WTC11 (cell line): Measurements from ENCODE around the gene KLHL12. TPM values are rescaled to one million over a fixed set of nuclear protein-coding genes. Genes with fewer than 3 reads are reported as not detected.
A peak's percentile ranks its signal among the peaks of the same experiment; 100 is the strongest.

ENCODE experiments used
- ATAC-seq: fragments of 200-7000 bp; cut with Tn5 transposase; 2 replicates; pipeline ENCODE4 v1.10.0; 2021; ENCODE audit warnings: mild to moderate bottlenecking, moderate library complexity
- CTCF ChIA-PET: fragments of 300-600 bp; sonication (Branson Sonifier 250); formaldehyde crosslinking; loops from one replicate; lab custom pipeline; 2021; ENCODE audit warnings: antibody characterized with exemption; lab: Charles Lee
- POLR2A ChIA-PET: fragments of 350-600 bp; sonication (Branson Sonifier 250); formaldehyde crosslinking; loops from one replicate; lab custom pipeline; 2021; ENCODE audit warnings: antibody characterized with exemption; lab: Charles Lee
- DNase-seq: peaks from one replicate; pipeline ENCODE4 v3.0.0; 2021; ENCODE audit warnings: low spot score
- H3K27ac Mint-ChIP-seq: 2 replicates; pipeline ENCODE4 v1.8.0; 2021; ENCODE audit warnings: mixed read lengths
- H3K27me3 Mint-ChIP-seq: 2 replicates; pipeline ENCODE4 v1.8.0; 2021; ENCODE audit warnings: low read depth, mild to moderate bottlenecking, moderate library complexity, mixed read lengths
- H3K36me3 Mint-ChIP-seq: 2 replicates; pipeline ENCODE4 v1.8.0; 2021; ENCODE audit warnings: mixed read lengths
- H3K4me1 Mint-ChIP-seq: 2 replicates; pipeline ENCODE4 v1.8.0; 2022; ENCODE audit warnings: mixed read lengths
- H3K4me3 Mint-ChIP-seq: 2 replicates; pipeline ENCODE4 v1.8.0; 2021; ENCODE audit warnings: mild to moderate bottlenecking, moderate library complexity, mixed read lengths
- H3K9me3 Mint-ChIP-seq: 2 replicates; pipeline ENCODE4 v1.8.0; 2021; ENCODE audit warnings: mixed read lengths
- CREM ChIP-seq: sonication (generic); formaldehyde crosslinking; IDR thresholded peaks from 2 replicates; pipeline ENCODE4 v1.8.1; 2022; ENCODE audit warnings: mild to moderate bottlenecking, missing genetic modification reagents, moderate library complexity
- FOXJ3 ChIP-seq: sonication (generic); formaldehyde crosslinking; IDR thresholded peaks from 2 replicates; pipeline ENCODE4 v1.9.0; 2021; ENCODE audit warnings: missing genetic modification reagents, mild to moderate bottlenecking, borderline replicate concordance
- GRHL2 ChIP-seq: fragments of 250-450 bp; sonication (Bioruptor Pico); IDR thresholded peaks from 2 replicates; pipeline ENCODE4 v1.8.0; 2022; ENCODE audit warnings: mild to moderate bottlenecking, moderate library complexity; ENCODE audit not compliant: insufficient replicate concordance, severe bottlenecking
- NR1H2 ChIP-seq: sonication (generic); formaldehyde crosslinking; IDR thresholded peaks from 2 replicates; pipeline ENCODE4 v1.9.0; 2021; ENCODE audit warnings: mild to moderate bottlenecking, moderate library complexity, missing genetic modification reagents
- NR2C2 ChIP-seq: sonication (generic); formaldehyde crosslinking; IDR thresholded peaks from 2 replicates; pipeline ENCODE4 v1.8.0; 2022; ENCODE audit warnings: mild to moderate bottlenecking, missing genetic modification reagents
- TEAD1 ChIP-seq: sonication (generic); formaldehyde crosslinking; IDR thresholded peaks from 2 replicates; pipeline ENCODE4 v1.8.0; 2022; ENCODE audit warnings: mild to moderate bottlenecking, missing genetic modification reagents
- TEAD4 ChIP-seq: sonication (generic); formaldehyde crosslinking; IDR thresholded peaks from 2 replicates; pipeline ENCODE4 v1.8.0; 2022; ENCODE audit warnings: mild to moderate bottlenecking, missing genetic modification reagents
- ZNF317 ChIP-seq: sonication (generic); formaldehyde crosslinking; IDR thresholded peaks from 2 replicates; pipeline ENCODE4 v1.8.1; 2023; ENCODE audit warnings: low read depth, mild to moderate bottlenecking, moderate library complexity, missing genetic modification reagents, borderline replicate concordance
- ZNF671 ChIP-seq: fragments of 250-450 bp; sonication (Bioruptor Pico); IDR thresholded peaks from 2 replicates; pipeline ENCODE4 v1.8.0; 2021; ENCODE audit warnings: mild to moderate bottlenecking
- total RNA-seq: library from RNA; stranded (reverse); gene quantifications from 3 replicates; pipeline ENCODE4 v1.2.3, GENCODE V29; 2021
- TF ChIP-seq, protein P1 (sequence below): sonication (generic); formaldehyde crosslinking; IDR thresholded peaks from 2 replicates; pipeline ENCODE4 v1.8.1; 2022; ENCODE audit warnings: mild to moderate bottlenecking, missing genetic modification reagents, moderate library complexity, borderline replicate concordance
- TF ChIP-seq, protein P2 (sequence below): fragments of 250-450 bp; sonication (Bioruptor Pico); IDR thresholded peaks from 2 replicates; pipeline ENCODE4 v1.9.0; 2021; ENCODE audit warnings: mild to moderate bottlenecking, borderline replicate concordance
- TF ChIP-seq, protein P3 (sequence below): sonication (generic); formaldehyde crosslinking; conservative IDR thresholded peaks from 2 replicates; pipeline ENCODE4 v1.8.1; 2022; ENCODE audit warnings: mild to moderate bottlenecking, missing genetic modification reagents
- TF ChIP-seq, protein P4 (sequence below): sonication (generic); formaldehyde crosslinking; IDR thresholded peaks from 2 replicates; pipeline ENCODE4 v1.8.0; 2022; ENCODE audit warnings: mild to moderate bottlenecking, missing genetic modification reagents
- TF ChIP-seq, protein P5 (sequence below): sonication (generic); formaldehyde crosslinking; IDR thresholded peaks from 2 replicates; pipeline ENCODE4 v1.8.0; 2023; ENCODE audit warnings: missing genetic modification reagents, mild to moderate bottlenecking, borderline replicate concordance
- TF ChIP-seq, protein P6 (sequence below): fragments of 200-600 bp; IDR thresholded peaks from 2 replicates; pipeline ENCODE4 v1.8.0; 2022; ENCODE audit warnings: antibody characterized with exemption

Gene KLHL12
- total RNA-seq, 1 experiment from 2014 or later = 29.6 TPM

DNA sequence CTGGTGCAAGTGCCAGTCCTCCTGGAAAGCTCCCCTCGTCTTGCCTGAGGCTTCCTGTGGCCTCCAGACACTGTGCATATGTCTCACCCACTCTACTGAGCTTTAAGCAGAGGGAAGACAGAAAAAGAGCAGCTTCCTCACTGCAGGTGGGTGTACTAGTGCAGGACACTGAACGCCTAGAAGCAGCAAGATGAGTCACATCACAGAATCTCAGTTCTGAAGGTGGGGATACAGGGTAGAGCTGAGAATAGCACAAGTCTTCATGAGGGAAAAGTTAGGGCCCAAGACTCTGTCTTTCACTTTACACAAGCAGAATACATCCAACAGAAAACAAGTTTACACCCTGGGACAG lies 78.9 kb downstream of the KLHL12 start:
- DNase-seq (no peak), ATAC-seq (no peak)
- Mint-ChIP-seq H3K27me3 (no peaks in the 10 kb centered on the region), H3K36me3 (peaks cover 13% of the 10 kb centered on the region), H3K27ac (no peak overlapping the region), H3K4me3 (no peak overlapping the region), H3K4me1 (peaks cover 15% of the 10 kb centered on the region; the same call in 1 of the 2 replicates), H3K9me3 (no peaks in the 10 kb centered on the region)
- ChIA-PET POLR2A (interaction anchor here (0.5 kb wide), 1 partner anchor 904 kb away, joined by 3 read pairs; no protein-coding TSS in a partner anchor), CTCF (interaction anchor here (1.0 kb wide), 1 partner anchor 39 kb away, joined by 5 read pairs; no protein-coding TSS in a partner anchor)
- TF ChIP-seq, protein P1, sequence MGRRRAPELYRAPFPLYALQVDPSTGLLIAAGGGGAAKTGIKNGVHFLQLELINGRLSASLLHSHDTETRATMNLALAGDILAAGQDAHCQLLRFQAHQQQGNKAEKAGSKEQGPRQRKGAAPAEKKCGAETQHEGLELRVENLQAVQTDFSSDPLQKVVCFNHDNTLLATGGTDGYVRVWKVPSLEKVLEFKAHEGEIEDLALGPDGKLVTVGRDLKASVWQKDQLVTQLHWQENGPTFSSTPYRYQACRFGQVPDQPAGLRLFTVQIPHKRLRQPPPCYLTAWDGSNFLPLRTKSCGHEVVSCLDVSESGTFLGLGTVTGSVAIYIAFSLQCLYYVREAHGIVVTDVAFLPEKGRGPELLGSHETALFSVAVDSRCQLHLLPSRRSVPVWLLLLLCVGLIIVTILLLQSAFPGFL (CRISPR knock-in tag) = no peak
- TF ChIP-seq, protein P2, sequence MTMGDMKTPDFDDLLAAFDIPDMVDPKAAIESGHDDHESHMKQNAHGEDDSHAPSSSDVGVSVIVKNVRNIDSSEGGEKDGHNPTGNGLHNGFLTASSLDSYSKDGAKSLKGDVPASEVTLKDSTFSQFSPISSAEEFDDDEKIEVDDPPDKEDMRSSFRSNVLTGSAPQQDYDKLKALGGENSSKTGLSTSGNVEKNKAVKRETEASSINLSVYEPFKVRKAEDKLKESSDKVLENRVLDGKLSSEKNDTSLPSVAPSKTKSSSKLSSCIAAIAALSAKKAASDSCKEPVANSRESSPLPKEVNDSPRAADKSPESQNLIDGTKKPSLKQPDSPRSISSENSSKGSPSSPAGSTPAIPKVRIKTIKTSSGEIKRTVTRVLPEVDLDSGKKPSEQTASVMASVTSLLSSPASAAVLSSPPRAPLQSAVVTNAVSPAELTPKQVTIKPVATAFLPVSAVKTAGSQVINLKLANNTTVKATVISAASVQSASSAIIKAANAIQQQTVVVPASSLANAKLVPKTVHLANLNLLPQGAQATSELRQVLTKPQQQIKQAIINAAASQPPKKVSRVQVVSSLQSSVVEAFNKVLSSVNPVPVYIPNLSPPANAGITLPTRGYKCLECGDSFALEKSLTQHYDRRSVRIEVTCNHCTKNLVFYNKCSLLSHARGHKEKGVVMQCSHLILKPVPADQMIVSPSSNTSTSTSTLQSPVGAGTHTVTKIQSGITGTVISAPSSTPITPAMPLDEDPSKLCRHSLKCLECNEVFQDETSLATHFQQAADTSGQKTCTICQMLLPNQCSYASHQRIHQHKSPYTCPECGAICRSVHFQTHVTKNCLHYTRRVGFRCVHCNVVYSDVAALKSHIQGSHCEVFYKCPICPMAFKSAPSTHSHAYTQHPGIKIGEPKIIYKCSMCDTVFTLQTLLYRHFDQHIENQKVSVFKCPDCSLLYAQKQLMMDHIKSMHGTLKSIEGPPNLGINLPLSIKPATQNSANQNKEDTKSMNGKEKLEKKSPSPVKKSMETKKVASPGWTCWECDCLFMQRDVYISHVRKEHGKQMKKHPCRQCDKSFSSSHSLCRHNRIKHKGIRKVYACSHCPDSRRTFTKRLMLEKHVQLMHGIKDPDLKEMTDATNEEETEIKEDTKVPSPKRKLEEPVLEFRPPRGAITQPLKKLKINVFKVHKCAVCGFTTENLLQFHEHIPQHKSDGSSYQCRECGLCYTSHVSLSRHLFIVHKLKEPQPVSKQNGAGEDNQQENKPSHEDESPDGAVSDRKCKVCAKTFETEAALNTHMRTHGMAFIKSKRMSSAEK = no peak
- TF ChIP-seq GRHL2 (CRISPR knock-in tag) = no peak

DNA sequence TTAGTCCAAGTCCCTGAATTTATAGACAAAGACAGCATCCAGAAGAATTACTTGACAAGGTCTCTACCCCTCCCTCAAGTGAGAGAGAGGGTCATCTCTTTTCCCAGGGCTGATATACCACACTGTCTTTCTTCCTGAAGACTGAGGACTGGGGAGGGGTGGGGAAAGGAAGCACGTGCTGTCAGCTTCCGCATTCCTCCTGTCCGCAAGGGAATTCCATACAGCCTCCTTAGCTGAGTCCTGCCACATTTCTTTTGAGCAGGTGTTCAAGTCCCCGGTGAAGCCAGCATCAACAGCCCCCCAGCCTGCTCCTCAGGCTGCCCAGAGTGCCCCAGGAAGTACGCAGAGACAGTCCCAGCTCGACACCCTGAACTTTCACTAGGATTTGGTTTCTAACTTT lies 82.1 kb downstream of the KLHL12 start:
- POLR2A ChIA-PET = interaction anchor here (1.0 to 1.8 kb wide), 3 partner anchors 11 to 37 kb away, joined by 3 to 5 read pairs (median 4); partner anchors contain the start of gene KDM5B
- DNase-seq = no peak
- no peaks in the 10 kb centered on the region for H3K27me3 Mint-ChIP-seq
- CTCF ChIA-PET = interaction anchor here (0.6 kb wide), 1 partner anchor 21 kb away, joined by 3 read pairs; no protein-coding TSS in a partner anchor
- H3K9me3 Mint-ChIP-seq = no peaks in the 10 kb centered on the region
- H3K4me3 Mint-ChIP-seq = no peak overlapping the region
- no peak for TF ChIP-seq NR1H2 (CRISPR knock-in tag)
- TF ChIP-seq NR2C2 = no peak
- no peak for TF ChIP-seq ZNF671 (CRISPR knock-in tag)
- TF ChIP-seq TEAD4 (CRISPR knock-in tag) = no peak
- TF ChIP-seq, protein P3, sequence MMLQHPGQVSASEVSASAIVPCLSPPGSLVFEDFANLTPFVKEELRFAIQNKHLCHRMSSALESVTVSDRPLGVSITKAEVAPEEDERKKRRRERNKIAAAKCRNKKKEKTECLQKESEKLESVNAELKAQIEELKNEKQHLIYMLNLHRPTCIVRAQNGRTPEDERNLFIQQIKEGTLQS (CRISPR knock-in tag) = no peak
- TF ChIP-seq, protein P4, sequence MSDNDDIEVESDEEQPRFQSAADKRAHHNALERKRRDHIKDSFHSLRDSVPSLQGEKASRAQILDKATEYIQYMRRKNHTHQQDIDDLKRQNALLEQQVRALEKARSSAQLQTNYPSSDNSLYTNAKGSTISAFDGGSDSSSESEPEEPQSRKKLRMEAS (CRISPR knock-in tag) = 0 out of 2 replicates have a peak, but pooled peaks have one; percentile 39
- TF ChIP-seq CREM (CRISPR knock-in tag) = no peak
- no peaks in the 10 kb centered on the region for H3K36me3 Mint-ChIP-seq
- peaks cover 11% of the 10 kb centered on the region; the same call in 1 of the 2 replicates for H3K4me1 Mint-ChIP-seq
- no peak overlapping the region for H3K27ac Mint-ChIP-seq
- ATAC-seq = peak; percentile 76

DNA sequence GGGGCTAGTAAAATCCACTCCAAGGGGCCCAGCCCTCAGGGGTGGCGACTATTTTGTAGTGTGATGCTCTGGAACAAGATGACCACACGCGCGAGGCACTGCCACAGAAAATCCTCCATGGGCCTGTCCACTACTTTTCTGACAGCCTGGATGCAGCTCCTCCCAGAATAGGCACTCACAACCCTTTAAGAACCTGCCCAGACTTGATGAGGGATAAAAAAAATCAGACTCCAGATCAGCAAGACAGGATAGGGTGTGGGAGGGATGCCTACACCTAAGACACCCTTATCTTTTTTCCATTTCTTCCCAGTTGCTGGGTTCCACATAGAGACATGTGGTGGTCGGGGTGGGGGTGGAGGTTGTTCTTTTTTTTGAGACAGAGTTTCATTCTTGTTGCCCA lies 82.8 kb downstream of the KLHL12 start:
- peaks cover 11% of the 10 kb centered on the region; the same call in 1 of the 2 replicates for H3K4me1 Mint-ChIP-seq
- TF ChIP-seq FOXJ3 (CRISPR knock-in tag) = no peak
- TF ChIP-seq, protein P5, sequence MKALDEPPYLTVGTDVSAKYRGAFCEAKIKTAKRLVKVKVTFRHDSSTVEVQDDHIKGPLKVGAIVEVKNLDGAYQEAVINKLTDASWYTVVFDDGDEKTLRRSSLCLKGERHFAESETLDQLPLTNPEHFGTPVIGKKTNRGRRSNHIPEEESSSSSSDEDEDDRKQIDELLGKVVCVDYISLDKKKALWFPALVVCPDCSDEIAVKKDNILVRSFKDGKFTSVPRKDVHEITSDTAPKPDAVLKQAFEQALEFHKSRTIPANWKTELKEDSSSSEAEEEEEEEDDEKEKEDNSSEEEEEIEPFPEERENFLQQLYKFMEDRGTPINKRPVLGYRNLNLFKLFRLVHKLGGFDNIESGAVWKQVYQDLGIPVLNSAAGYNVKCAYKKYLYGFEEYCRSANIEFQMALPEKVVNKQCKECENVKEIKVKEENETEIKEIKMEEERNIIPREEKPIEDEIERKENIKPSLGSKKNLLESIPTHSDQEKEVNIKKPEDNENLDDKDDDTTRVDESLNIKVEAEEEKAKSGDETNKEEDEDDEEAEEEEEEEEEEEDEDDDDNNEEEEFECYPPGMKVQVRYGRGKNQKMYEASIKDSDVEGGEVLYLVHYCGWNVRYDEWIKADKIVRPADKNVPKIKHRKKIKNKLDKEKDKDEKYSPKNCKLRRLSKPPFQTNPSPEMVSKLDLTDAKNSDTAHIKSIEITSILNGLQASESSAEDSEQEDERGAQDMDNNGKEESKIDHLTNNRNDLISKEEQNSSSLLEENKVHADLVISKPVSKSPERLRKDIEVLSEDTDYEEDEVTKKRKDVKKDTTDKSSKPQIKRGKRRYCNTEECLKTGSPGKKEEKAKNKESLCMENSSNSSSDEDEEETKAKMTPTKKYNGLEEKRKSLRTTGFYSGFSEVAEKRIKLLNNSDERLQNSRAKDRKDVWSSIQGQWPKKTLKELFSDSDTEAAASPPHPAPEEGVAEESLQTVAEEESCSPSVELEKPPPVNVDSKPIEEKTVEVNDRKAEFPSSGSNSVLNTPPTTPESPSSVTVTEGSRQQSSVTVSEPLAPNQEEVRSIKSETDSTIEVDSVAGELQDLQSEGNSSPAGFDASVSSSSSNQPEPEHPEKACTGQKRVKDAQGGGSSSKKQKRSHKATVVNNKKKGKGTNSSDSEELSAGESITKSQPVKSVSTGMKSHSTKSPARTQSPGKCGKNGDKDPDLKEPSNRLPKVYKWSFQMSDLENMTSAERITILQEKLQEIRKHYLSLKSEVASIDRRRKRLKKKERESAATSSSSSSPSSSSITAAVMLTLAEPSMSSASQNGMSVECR (CRISPR knock-in tag) = no peak
- TF ChIP-seq ZNF317 (CRISPR knock-in tag) = no peak
- TF ChIP-seq, protein P6, sequence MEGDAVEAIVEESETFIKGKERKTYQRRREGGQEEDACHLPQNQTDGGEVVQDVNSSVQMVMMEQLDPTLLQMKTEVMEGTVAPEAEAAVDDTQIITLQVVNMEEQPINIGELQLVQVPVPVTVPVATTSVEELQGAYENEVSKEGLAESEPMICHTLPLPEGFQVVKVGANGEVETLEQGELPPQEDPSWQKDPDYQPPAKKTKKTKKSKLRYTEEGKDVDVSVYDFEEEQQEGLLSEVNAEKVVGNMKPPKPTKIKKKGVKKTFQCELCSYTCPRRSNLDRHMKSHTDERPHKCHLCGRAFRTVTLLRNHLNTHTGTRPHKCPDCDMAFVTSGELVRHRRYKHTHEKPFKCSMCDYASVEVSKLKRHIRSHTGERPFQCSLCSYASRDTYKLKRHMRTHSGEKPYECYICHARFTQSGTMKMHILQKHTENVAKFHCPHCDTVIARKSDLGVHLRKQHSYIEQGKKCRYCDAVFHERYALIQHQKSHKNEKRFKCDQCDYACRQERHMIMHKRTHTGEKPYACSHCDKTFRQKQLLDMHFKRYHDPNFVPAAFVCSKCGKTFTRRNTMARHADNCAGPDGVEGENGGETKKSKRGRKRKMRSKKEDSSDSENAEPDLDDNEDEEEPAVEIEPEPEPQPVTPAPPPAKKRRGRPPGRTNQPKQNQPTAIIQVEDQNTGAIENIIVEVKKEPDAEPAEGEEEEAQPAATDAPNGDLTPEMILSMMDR = no peak
- TF ChIP-seq TEAD1 (CRISPR knock-in tag) = no peak
- ATAC-seq (no peak), DNase-seq (no peak)
- H3K36me3 Mint-ChIP-seq = no peaks in the 10 kb centered on the region
- H3K27ac Mint-ChIP-seq = no peak overlapping the region
- ChIA-PET CTCF (no interaction called here), POLR2A (interaction anchor here (1.0 kb wide), 1 partner anchor 36 kb away, joined by 4 read pairs; the partner anchor contains the start of gene KDM5B)
- H3K27me3 Mint-ChIP-seq = no peaks in the 10 kb centered on the region
- no peaks in the 10 kb centered on the region for H3K9me3 Mint-ChIP-seq
- H3K4me3 Mint-ChIP-seq = no peak overlapping the region
